D721Med (cell line): ENCODE data around the gene AMT.
"Not testable (repeated sequence)": the region's sequence is repeated elsewhere in the genome, so short reads cannot be mapped to it uniquely, and the experiment has no call there.

Experiments used
- DNase-seq: peaks from one replicate; pipeline ENCODE4 v3.0.0; 2011; ENCODE audit warnings: low spot score; ENCODE audit not compliant: insufficient read length
- FAIRE-seq: peaks from 2 replicates; lab custom pipeline; 2011; peaks lifted over from hg19 to GRCh38; lab: Jason Lieb, UNC
- CTCF ChIP-seq: IDR thresholded peaks from 2 replicates; pipeline ENCODE4 v1.5.1; 2012; ENCODE audit warnings: mild to moderate bottlenecking, control low read depth; ENCODE audit not compliant: insufficient read depth; ENCODE audit errors: missing control alignments

Gene AMT

DNA sequence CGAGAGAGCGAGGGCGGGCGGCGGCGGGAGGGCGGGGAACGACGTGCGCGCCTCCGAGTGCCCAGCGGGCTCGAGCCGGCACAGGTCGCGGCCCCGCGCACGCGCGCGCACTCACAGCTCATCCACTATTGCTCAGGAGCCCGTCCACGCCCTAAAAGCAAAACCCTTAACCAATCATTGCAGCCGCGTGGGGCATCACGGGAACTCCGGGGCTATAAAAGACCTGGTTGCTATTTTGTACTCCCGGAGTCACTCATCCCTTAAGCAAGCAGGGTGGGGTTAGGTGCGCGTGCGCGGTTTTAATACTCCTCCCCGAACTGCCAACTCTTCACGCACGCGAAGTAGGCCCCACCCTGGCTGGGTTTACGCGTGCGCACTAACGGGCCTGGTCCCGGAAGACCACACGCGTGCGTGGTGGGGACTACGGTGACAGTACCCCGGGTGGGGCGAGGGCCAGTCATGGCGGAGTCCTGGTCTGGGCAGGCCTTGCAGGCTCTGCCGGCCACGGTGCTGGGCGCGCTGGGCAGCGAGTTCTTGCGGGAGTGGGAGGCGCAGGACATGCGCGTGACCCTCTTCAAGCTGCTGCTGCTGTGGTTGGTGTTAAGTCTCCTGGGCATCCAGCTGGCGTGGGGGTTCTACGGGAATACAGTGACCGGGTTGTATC, 10.2 kb downstream of the AMT start, which contains the start of the genes RHOA and TCTA:
TSS of gene RHOA (minus strand) at position 9 of the 664 bp plus-strand sequence. CDS start 36,387 bp downstream, outside the sequence.
TSS of gene TCTA (plus strand) at position 456 of the 664 bp plus-strand sequence. CDS start at position 460, 4 bp downstream.
- no peak for FAIRE-seq
- peak; percentile 100 for DNase-seq

GRCh38 chr3:49411535-49411967, 10.7 kb downstream of the AMT start:
- DNase-seq (no peak), FAIRE-seq (no peak)
- TF ChIP-seq CTCF: no peak

More for the DNA sequence above, 10.2 kb downstream of the AMT start, which contains the start of the genes RHOA and TCTA:
- no peak for TF ChIP-seq CTCF

DNA sequence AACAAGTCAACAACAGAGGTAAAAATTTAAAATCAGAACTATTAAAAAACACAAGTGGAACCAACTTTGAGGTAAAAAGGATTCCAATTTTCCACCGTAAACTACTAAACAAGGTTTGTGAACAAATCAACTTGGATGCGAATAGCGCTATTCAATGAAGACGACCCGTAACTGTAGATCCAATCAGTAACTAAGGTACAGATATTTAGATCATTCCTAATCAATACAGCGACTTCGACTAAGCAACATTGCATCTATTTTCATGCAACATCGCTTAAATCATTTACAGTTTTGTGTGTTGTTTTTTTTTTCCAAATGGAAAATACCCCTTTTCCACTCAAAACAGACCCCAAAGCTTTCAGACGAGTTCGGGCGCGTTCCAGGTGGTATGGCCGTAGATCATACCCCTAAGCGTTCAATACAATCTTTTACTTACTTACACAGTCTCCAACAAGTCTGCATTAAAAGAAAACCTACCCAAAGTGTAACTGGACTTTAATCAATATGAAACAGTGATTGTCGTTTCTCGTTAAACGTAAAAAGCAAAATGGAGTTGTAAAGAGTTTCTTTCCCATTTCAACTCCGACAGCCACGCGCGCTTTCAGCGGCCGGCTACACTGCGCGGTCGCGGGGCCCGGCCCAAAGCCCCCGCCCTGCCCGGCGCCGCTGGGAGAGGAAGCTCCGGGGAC, 11.3 kb downstream of the AMT start:
- FAIRE-seq (no peak), DNase-seq (no peak)
- TF ChIP-seq CTCF: no peak

DNA sequence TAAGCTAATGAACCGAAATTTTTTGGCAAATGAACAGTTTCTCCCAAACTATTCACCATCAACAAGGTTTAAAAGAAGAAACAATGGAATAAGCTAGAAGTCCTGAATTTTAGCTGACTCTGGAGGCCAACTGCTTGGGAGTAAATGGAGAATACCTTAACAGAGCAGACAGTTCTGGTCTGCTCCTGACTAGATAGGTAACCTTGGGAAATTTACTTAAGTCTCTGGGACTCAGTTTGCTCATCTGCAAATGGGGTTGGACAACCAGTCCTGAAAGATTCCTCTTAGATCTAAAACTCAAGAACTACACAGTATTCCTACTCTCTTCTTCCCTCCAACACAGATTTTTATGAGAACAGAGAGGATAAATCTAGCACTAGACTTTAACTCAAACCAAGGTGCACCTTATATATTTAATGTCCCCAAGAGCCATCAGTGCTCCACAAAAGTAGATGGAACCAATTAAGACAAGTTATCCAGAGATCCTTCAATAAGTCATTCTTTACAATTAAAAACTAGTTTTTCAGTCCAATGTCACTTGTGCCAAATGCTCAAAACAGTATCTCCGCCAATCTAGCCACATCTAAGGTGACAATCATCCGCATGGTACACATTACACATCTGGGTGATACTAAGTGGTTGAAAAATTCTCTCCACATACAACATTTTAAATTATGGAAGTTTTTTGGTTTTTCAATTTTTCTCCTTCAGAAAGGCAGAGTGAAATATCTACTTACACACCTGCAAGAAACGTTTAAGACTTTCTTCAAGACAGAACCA, 12.0 kb downstream of the AMT start:
- no peak for FAIRE-seq
- no peak for TF ChIP-seq CTCF
- DNase-seq: no peak

GRCh38 chr3:49406571-49407565, 15.4 kb downstream of the AMT start:
- DNase-seq (no peak), FAIRE-seq (no peak)
- TF ChIP-seq CTCF: no peak

DNA sequence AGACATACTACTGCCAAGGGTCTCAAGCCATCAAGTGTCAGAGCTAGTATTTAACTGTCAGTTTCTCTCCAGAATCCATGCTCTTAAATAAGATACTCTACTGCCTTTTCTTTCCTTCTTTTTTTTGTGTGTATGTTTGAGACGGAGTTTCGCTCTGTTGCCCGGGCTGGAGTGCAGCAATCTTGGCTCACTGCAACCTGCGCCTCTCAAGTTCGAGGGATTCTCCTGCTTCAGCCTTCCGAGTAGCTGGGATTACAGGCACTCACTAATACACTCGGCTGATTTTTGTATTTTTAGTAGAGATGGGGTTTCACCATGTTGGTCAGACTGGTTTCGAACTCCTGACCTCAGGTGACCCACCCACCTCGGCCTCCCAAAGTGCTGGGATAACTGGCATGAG, 16.7 kb downstream of the AMT start:
- DNase-seq: not testable (repeated sequence)

More for the DNA sequence above, 16.7 kb downstream of the AMT start:
- FAIRE-seq: not testable (repeated sequence)
